ENCODE results near the gene DOK7.

GRCh38 chr4:3415471-3416141 is 47.5 kb upstream of the DOK7 start:
- no peak for TF ChIP-seq POLR2AphosphoS5 (IDR thresholded peaks at IDR 0.05)
- no peak for TF ChIP-seq POLR2A (IDR thresholded peaks at IDR 0.05)
- no peak for TF ChIP-seq CTCF (IDR thresholded peaks at IDR 0.05)
- no peak for TF ChIP-seq EP300 (IDR thresholded peaks at IDR 0.05)
